ENCODE measurements around the gene SLC6A6. TPM values are rescaled to one million over a fixed set of nuclear protein-coding genes. Genes with fewer than 3 reads are reported as not detected.

Gene SLC6A6
- total RNA-seq, 1 donor from 2014 or later = 21.1 TPM

GRCh38 chr3:14535616-14536015, 133.2 kb downstream of the SLC6A6 start:
- DNase-seq (ENCODE audit: extremely low read depth, low read depth, low spot score) = no peak

GRCh38 chr3:14536055-14536815, 133.8 kb downstream of the SLC6A6 start:
- no peak for DNase-seq (ENCODE audit: extremely low read depth, low read depth, low spot score)

GRCh38 chr3:14536837-14537589, 134.6 kb downstream of the SLC6A6 start:
- DNase-seq (ENCODE audit: extremely low read depth, low read depth, low spot score) = no peak

- no peak for DNase-seq (ENCODE audit: extremely low read depth, low read depth, low spot score)
Observed at GRCh38 chr3:14537590-14538450, 135.4 kb downstream of the SLC6A6 start.

GRCh38 chr3:14538451-14539088, 136.2 kb downstream of the SLC6A6 start:
- no peak for DNase-seq (ENCODE audit: extremely low read depth, low read depth, low spot score)

Other genes with a start within 250 kb of the SLC6A6 start
- gene XPC, start 224.0 kb upstream of the SLC6A6 start, total RNA-seq = 50.4 and 56.7 TPM in 2 replicates
- gene LSM3, start 223.8 kb upstream of the SLC6A6 start, total RNA-seq = 8.6 and 11.2 TPM in 2 replicates
- 0.06 TPM in 1 of 2 replicates, not detected in the other for gene GRIP2, start 137.7 kb downstream of the SLC6A6 start, total RNA-seq
- gene CCDC174, start 249.2 kb downstream of the SLC6A6 start, total RNA-seq = 5.5 and 11.4 TPM in 2 replicates

All from glomerular endothelial cell (primary cell).